HG03108 (cell line): ENCODE measurements around the gene DOCK2.

Experiments used
- ATAC-seq: cut with Tn5 transposase; IDR thresholded peaks from one replicate; pipeline ENCODE4 v1.9.1; 2021; ENCODE audit warnings: moderate library complexity; ENCODE audit not compliant: unreplicated experiment

DOCK2 gene

GRCh38 chr5:170020423-170020822 lies 383.3 kb downstream of the DOCK2 start:
- ATAC-seq = no peak

DNA sequence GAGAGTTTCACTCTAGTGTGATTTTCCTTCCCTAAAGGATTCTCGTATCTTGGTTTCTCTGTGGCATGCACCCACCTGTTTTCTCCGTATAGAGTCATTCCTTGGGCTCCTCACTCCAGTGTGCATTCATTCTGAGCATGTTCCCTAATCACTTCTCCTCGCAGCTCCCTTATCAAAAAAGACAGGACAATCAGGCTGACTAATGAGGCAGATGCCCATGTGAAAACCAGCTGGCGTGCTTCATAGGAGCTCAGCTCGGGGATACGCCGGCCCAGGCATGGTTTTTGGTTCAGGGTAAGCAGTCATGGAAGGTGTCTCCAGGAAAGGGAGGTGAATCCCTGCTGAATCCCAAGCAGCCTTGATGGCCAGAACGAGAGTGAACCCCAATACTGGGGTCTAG lies 384.4 kb downstream of the DOCK2 start:
- no peak for ATAC-seq

DNA sequence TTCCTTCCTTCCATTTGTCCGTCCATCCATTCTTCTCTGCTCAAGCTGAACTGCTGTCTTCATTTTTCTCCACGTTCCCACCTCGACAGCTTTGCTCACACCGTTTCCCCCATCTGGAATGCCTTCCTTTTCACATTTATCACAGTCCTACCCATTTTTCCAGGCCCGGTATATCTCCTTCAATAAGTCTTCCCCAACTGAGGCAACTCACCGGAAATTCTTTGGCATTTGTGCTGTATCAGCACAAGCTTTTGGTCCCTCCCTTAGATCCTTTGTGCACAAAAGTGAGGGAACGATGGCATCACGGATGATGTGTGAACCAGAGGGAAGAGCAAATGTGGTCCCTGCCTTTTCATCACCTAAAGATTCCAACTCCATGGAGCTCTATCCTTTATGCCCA lies 388.8 kb downstream of the DOCK2 start:
- ATAC-seq = no peak

DNA sequence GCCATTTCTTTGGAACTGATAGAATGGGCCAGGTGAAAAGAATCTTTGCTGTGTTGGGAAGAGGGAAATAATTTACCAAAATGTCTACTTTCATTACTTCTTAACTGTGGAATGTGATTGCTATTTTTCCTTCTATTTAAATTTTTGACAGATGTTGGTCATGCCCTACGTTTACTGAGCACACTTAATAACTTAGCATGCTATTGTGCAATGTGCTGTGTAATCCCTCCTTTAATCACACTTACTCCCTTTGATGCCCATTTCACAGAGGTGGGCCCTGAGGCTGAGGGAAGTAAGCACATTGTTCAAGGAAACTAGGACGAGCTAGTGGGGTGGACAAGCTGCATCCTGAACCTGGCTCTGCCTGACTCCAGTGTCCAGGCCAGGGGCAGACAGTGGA lies 391.0 kb downstream of the DOCK2 start:
- no peak for ATAC-seq

- no peak for ATAC-seq
Observed at GRCh38 chr5:170034231-170034630, 397.2 kb downstream of the DOCK2 start.

- no peak for ATAC-seq
Observed at GRCh38 chr5:170038241-170038640, 401.2 kb downstream of the DOCK2 start.

- no peak for ATAC-seq
Observed at GRCh38 chr5:170039830-170040229, 402.8 kb downstream of the DOCK2 start.

GRCh38 chr5:170046241-170046640 lies 409.2 kb downstream of the DOCK2 start:
- ATAC-seq = no peak

DNA sequence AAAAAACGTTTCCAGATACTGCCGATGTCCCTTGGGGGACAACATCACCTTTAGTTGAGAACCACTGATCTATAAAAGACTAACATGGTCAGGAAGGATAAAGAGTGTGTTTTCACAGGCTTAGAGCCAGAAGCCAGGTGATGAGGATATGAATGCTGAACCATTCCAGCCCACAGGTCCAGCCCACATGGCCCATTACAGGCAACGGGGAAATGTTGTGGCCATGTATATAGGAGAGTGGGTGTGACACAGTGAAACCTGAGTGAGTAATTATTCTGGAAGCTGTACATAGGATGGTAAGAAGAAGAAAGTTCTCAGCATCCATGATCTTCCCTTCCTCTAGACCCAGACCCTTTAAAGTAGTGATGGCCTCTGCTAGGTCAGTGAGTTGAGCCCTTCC lies 412.6 kb downstream of the DOCK2 start:
- ATAC-seq = no peak

GRCh38 chr5:170053896-170054295 lies 416.8 kb downstream of the DOCK2 start:
- no peak for ATAC-seq

DNA sequence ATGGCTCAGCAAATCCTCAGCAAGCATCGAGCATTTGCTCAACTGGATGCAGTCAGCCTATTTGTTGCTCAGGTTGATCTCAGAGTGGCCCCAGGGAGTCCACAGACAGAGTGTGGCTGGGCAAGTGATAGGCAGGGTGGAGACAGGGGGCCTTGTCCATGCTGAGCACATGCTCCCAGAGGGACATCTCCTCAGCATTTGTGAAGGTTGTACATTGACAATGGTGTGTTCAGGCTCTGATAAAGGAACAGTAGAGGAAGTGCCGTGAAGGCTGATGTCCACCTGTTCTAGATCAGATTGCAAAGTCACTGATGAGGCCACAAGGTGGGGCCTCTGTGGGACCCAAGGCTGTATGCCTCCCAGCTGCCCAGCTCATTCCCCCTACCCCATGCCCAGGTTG lies 418.5 kb downstream of the DOCK2 start:
- ATAC-seq = no peak

DNA sequence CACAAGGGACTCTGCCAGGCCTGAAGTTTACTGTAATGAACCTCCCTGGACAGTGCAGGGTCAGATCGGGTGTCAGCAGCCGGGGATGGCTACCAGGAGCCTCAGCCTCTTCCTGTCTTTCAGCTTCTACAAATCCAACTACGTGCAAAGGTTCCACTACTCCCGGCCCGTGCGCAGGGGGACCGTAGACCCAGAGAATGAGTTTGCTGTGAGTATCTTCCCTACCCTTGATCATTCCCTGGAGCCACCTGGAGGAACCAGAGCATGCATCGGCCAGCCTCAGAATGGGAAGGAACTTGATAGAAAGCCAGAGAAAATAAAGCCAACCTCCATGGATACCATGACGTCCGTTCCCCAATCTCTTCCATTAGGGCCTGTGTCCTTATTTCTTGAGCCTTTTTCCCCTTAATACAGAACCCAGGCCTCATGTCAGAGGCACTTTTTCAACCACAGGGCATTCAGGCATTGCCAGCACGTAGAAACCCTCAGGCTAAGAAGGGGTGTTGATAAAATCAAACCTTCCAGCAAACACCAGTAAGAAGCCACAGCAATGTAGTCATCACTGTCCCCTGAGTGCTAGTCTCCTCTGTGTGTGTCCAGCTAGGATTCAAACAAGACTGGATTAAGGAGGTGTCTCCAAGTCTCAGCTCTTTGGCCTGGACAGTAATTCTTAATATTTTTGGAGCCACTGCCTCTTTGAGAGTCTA lies 419.6 kb downstream of the DOCK2 start:
- ATAC-seq = no peak

DNA sequence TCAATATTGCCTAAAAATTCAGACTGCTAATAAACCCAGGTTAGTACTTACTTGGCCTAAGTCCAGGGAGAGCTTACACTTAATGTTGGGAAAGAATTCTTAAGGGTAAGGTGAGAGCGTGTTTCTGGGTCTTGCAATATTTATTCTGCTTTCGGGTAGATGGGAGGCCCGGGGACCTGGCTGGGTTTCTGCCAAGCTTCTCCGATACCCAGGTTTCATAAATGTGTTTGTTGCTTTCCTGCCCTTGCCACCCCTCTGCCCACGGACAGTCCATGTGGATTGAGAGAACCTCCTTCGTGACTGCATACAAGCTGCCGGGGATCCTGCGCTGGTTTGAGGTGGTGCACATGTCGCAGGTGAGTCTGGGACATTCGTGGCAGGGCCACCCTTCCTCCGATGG lies 420.2 kb downstream of the DOCK2 start:
- ATAC-seq = no peak

- ATAC-seq = no peak
Observed at GRCh38 chr5:170059221-170059620, 422.1 kb downstream of the DOCK2 start.

DNA sequence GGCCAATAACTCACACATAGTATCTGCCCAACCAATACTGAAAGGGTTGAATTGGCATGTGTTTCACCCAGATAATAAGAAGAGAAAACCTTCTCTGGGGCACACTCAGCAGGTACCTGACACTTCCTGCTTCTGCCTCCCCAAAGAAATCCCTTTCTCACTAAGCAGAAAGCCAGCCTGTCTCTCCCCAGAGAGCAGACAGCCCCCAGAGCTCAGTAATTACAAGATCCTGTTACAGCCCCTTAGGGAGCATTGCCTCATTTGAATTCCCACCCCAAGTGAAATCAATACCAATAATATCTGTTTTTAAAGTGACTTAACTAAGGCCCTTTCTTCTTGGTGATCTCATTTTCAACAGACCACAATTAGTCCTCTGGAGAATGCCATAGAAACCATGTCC lies 430.1 kb downstream of the DOCK2 start:
- ATAC-seq = no peak

- no peak for ATAC-seq
Observed at GRCh38 chr5:170067574-170068170, 430.6 kb downstream of the DOCK2 start.

DNA sequence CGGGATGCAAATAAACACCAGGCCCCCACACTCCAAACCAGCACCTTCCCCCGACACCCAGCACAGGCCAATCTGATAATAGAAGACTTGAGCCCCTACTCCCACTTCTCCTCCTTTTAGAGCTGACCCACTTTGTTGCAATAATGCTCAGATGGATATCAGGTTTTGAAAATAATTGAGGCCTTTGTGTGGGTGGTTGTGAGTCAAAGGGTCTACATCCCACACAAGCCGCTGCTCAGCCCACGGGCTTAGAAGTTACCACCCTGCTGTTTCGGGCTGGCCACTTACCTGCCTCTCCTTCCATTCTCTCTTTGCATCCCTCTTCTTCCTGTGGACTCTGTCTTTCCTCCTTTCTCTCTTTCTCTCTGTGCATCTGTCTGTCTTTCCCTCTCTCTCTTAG lies 432.4 kb downstream of the DOCK2 start:
- no peak for ATAC-seq

GRCh38 chr5:170070556-170071412 lies 433.7 kb downstream of the DOCK2 start:
- no peak for ATAC-seq

DNA sequence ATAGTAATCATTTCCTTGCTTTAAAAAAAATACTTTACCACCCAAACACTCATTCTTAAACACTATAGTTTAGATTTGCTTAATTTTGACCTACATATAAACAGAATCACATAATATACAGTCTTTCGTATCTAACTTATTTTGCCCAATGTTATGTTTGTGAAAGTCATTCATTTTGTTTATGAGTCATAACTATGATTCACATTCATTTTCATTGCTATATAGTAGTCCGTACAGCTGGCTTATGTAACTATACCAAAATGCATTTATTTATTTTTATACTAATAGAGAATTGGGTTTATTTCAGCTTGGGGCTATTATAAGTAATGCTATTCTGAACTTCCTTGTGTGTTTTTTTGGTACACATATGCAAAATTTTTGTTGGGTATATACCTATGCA lies 434.7 kb downstream of the DOCK2 start:
- ATAC-seq = no peak

- ATAC-seq = no peak
Observed at GRCh38 chr5:170075696-170076095, 438.6 kb downstream of the DOCK2 start.

DNA sequence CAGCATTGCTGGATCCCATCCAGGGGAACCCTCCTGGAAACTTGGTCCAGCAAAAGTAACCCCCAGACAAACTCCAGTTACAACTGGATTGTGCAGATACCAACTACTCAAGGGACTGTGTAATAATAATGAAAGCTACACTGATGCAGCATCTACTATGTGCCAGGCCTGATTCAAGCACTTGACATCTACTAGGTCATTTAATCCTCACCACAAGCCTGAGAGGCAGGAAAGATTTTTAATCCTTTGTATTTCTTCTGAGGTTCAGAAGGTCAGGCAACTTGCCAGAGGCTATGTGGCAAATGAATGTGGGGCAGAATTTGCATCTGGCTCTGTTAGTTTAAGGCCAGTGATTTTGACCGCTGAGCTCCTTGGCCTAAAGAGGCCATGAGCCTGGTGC lies 439.1 kb downstream of the DOCK2 start:
- no peak for ATAC-seq

- no peak for ATAC-seq
Observed at GRCh38 chr5:170076739-170077138, 439.7 kb downstream of the DOCK2 start.
